HEK293 (cell line): ENCODE measurements around the gene ATP1B2.
A peak's percentile ranks its signal among the peaks of the same experiment; 100 is the strongest.

Experiments used
- FEZF1 ChIP-seq: fragments of 450-650 bp; formaldehyde crosslinking; IDR thresholded peaks from 2 replicates; pipeline ENCODE4 v1.5.1; 2016; ENCODE audit warnings: missing biosample characterization, missing genetic modification characterization
- HOXC10 ChIP-seq: sonication (generic); formaldehyde crosslinking; IDR thresholded peaks from 2 replicates; pipeline ENCODE4 v1.8.1; 2023; ENCODE audit warnings: mild to moderate bottlenecking, missing genetic modification reagents
- HOXD13 ChIP-seq: sonication (generic); formaldehyde crosslinking; IDR thresholded peaks from 2 replicates; pipeline ENCODE4 v1.8.0; 2022; ENCODE audit warnings: missing genetic modification reagents, borderline replicate concordance
- IKZF3 ChIP-seq: fragments of 450-650 bp; IDR thresholded peaks from 2 replicates; pipeline ENCODE4 v1.5.0; 2018; ENCODE audit warnings: missing biosample characterization, mild to moderate bottlenecking, missing genetic modification characterization, moderate library complexity
- PRDM6 ChIP-seq: fragments of 450-650 bp; formaldehyde crosslinking; IDR thresholded peaks from 2 replicates; pipeline ENCODE4 v1.5.1; 2017; ENCODE audit warnings: missing biosample characterization, missing genetic modification characterization
- SP7 ChIP-seq: fragments of 450-650 bp; formaldehyde crosslinking; IDR thresholded peaks from 2 replicates; pipeline ENCODE4 v1.5.1; 2016; ENCODE audit warnings: missing biosample characterization, missing genetic modification characterization
- YY2 ChIP-seq: fragments of 450-650 bp; formaldehyde crosslinking; IDR thresholded peaks from 2 replicates; pipeline ENCODE4 v1.5.1; 2016; ENCODE audit warnings: missing biosample characterization, missing genetic modification characterization
- ZBTB11 ChIP-seq: fragments of 450-650 bp; formaldehyde crosslinking; conservative IDR thresholded peaks from 2 replicates; pipeline ENCODE4 v1.5.1; 2016; ENCODE audit warnings: low read depth, missing biosample characterization, missing genetic modification characterization
- ZBTB17 ChIP-seq: fragments of 450-650 bp; formaldehyde crosslinking; IDR thresholded peaks from 2 replicates; pipeline ENCODE4 v1.5.1; 2016; ENCODE audit warnings: missing biosample characterization, missing genetic modification characterization
- ZEB2 ChIP-seq: fragments of 450-650 bp; formaldehyde crosslinking; IDR thresholded peaks from 2 replicates; pipeline ENCODE4 v1.5.1; 2016; ENCODE audit warnings: missing biosample characterization, missing genetic modification characterization
- ZNF133 ChIP-seq: fragments of 450-650 bp; formaldehyde crosslinking; IDR thresholded peaks from 2 replicates; pipeline ENCODE4 v1.5.1; 2016; ENCODE audit warnings: missing biosample characterization, missing genetic modification characterization
- ZNF140 ChIP-seq: fragments of 450-650 bp; formaldehyde crosslinking; IDR thresholded peaks from 2 replicates; pipeline ENCODE4 v1.5.1; 2016; ENCODE audit warnings: missing biosample characterization, missing genetic modification characterization
- ZNF146 ChIP-seq: fragments of 450-650 bp; formaldehyde crosslinking; IDR thresholded peaks from 2 replicates; pipeline ENCODE4 v1.5.1; 2016; ENCODE audit warnings: missing biosample characterization, missing genetic modification characterization
- ZNF157 ChIP-seq: fragments of 450-650 bp; formaldehyde crosslinking; IDR thresholded peaks from 2 replicates; pipeline ENCODE4 v1.5.1; 2016; ENCODE audit warnings: missing biosample characterization, missing genetic modification characterization
- ZNF169 ChIP-seq: fragments of 450-650 bp; formaldehyde crosslinking; IDR thresholded peaks from 2 replicates; pipeline ENCODE4 v1.5.1; 2016; ENCODE audit warnings: missing biosample characterization, missing genetic modification characterization
- ZNF214 ChIP-seq: fragments of 450-650 bp; formaldehyde crosslinking; IDR thresholded peaks from 2 replicates; pipeline ENCODE4 v1.5.1; 2017; ENCODE audit warnings: missing biosample characterization, mild to moderate bottlenecking, missing genetic modification characterization, borderline replicate concordance
- ZNF416 ChIP-seq: fragments of 450-650 bp; formaldehyde crosslinking; IDR thresholded peaks from 2 replicates; pipeline ENCODE4 v1.5.1; 2016; ENCODE audit warnings: missing biosample characterization, missing genetic modification characterization
- ZNF530 ChIP-seq: fragments of 450-650 bp; formaldehyde crosslinking; IDR thresholded peaks from 2 replicates; pipeline ENCODE4 v1.5.1; 2016; ENCODE audit warnings: low read depth, missing biosample characterization, missing genetic modification characterization
- ZNF629 ChIP-seq: fragments of 450-650 bp; formaldehyde crosslinking; IDR thresholded peaks from 2 replicates; pipeline ENCODE4 v1.5.1; 2017; ENCODE audit warnings: missing biosample characterization, missing genetic modification characterization
- ZNF677 ChIP-seq: fragments of 450-650 bp; IDR thresholded peaks from 2 replicates; pipeline ENCODE4 v1.5.0; 2018; ENCODE audit warnings: missing biosample characterization, mild to moderate bottlenecking, missing genetic modification characterization, moderate library complexity
- ZNF704 ChIP-seq: fragments of 450-650 bp; formaldehyde crosslinking; IDR thresholded peaks from 2 replicates; pipeline ENCODE4 v1.5.1; 2016; ENCODE audit warnings: missing biosample characterization, missing genetic modification characterization
- ZNF747 ChIP-seq: fragments of 450-650 bp; formaldehyde crosslinking; IDR thresholded peaks from 2 replicates; pipeline ENCODE4 v1.5.1; 2016; ENCODE audit warnings: missing biosample characterization, missing genetic modification characterization
- ZNF768 ChIP-seq: fragments of 450-650 bp; formaldehyde crosslinking; IDR thresholded peaks from 2 replicates; pipeline ENCODE4 v1.5.1; 2018; ENCODE audit warnings: missing biosample characterization, mild to moderate bottlenecking, missing genetic modification characterization
- TF ChIP-seq, protein P1 (sequence below): fragments of 450-650 bp; formaldehyde crosslinking; conservative IDR thresholded peaks from 2 replicates; pipeline ENCODE4 v1.5.1; 2016; ENCODE audit warnings: low read depth, missing biosample characterization, missing genetic modification characterization
- TF ChIP-seq, protein P2 (sequence below): fragments of 450-650 bp; formaldehyde crosslinking; IDR thresholded peaks from 2 replicates; pipeline ENCODE4 v1.5.1; 2016; ENCODE audit warnings: missing biosample characterization, missing genetic modification characterization
- TF ChIP-seq, protein P3 (sequence below): fragments of 450-650 bp; formaldehyde crosslinking; IDR thresholded peaks from 2 replicates; pipeline ENCODE4 v1.5.1; 2016; ENCODE audit warnings: missing biosample characterization, missing genetic modification characterization

Gene ATP1B2

GRCh38 chr17:7614425-7615264 lies 36.1 kb upstream of the ATP1B2 start, which contains the start of gene FXR2 (continued):
- TF ChIP-seq, protein P1, sequence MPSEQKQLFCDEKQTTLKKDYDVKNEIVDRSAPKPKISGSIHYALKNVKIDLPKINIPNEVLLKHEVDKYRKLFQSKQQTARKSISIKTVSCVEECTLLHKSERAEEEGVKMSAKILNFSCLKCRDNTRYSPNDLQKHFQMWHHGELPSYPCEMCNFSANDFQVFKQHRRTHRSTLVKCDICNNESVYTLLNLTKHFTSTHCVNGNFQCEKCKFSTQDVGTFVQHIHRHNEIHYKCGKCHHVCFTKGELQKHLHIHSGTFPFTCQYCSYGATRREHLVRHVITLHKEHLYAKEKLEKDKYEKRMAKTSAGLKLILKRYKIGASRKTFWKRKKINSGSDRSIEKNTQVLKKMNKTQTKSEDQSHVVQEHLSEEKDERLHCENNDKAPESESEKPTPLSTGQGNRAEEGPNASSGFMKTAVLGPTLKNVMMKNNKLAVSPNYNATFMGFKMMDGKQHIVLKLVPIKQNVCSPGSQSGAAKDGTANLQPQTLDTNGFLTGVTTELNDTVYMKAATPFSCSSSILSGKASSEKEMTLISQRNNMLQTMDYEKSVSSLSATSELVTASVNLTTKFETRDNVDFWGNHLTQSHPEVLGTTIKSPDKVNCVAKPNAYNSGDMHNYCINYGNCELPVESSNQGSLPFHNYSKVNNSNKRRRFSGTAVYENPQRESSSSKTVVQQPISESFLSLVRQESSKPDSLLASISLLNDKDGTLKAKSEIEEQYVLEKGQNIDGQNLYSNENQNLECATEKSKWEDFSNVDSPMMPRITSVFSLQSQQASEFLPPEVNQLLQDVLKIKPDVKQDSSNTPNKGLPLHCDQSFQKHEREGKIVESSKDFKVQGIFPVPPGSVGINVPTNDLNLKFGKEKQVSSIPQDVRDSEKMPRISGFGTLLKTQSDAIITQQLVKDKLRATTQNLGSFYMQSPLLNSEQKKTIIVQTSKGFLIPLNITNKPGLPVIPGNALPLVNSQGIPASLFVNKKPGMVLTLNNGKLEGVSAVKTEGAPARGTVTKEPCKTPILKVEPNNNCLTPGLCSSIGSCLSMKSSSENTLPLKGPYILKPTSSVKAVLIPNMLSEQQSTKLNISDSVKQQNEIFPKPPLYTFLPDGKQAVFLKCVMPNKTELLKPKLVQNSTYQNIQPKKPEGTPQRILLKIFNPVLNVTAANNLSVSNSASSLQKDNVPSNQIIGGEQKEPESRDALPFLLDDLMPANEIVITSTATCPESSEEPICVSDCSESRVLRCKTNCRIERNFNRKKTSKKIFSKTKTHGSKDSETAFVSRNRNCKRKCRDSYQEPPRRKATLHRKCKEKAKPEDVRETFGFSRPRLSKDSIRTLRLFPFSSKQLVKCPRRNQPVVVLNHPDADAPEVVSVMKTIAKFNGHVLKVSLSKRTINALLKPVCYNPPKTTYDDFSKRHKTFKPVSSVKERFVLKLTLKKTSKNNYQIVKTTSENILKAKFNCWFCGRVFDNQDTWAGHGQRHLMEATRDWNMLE, result no peak
- TF ChIP-seq, protein P2, sequence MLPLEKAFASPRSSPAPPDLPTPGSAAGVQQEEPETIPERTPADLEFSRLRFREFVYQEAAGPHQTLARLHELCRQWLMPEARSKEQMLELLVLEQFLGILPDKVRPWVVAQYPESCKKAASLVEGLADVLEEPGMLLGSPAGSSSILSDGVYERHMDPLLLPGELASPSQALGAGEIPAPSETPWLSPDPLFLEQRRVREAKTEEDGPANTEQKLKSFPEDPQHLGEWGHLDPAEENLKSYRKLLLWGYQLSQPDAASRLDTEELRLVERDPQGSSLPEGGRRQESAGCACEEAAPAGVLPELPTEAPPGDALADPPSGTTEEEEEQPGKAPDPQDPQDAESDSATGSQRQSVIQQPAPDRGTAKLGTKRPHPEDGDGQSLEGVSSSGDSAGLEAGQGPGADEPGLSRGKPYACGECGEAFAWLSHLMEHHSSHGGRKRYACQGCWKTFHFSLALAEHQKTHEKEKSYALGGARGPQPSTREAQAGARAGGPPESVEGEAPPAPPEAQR, result no peak
- no peak for TF ChIP-seq ZNF140 (tag by site-specific recombination)
- no peak for TF ChIP-seq PRDM6 (tag by site-specific recombination)
- TF ChIP-seq ZNF157 (tag by site-specific recombination), result no peak
- TF ChIP-seq FEZF1 (tag by site-specific recombination), result no peak
- no peak for TF ChIP-seq ZNF133
- TF ChIP-seq ZBTB17 (tag by site-specific recombination), result no peak; the same call in 1 of the 2 replicates
- no peak for TF ChIP-seq YY2 (tag by site-specific recombination)
- TF ChIP-seq, protein P3, sequence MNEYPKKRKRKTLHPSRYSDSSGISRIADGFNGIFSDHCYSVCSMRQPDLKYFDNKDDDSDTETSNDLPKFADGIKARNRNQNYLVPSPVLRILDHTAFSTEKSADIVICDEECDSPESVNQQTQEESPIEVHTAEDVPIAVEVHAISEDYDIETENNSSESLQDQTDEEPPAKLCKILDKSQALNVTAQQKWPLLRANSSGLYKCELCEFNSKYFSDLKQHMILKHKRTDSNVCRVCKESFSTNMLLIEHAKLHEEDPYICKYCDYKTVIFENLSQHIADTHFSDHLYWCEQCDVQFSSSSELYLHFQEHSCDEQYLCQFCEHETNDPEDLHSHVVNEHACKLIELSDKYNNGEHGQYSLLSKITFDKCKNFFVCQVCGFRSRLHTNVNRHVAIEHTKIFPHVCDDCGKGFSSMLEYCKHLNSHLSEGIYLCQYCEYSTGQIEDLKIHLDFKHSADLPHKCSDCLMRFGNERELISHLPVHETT (tag by site-specific recombination), result no peak
- no peak for TF ChIP-seq ZNF677 (tag by site-specific recombination)
- no peak for TF ChIP-seq ZEB2
- TF ChIP-seq IKZF3, result 0 out of 2 replicates have a peak, but pooled peaks have one; percentile 34
- 0 out of 2 replicates have a peak, but pooled peaks have one; percentile 11 for TF ChIP-seq ZBTB11 (tag by site-specific recombination)
- TF ChIP-seq HOXC10 (CRISPR knock-in tag), result peak; percentile 85; the same call in 1 of the 2 replicates
- TF ChIP-seq SP7 (tag by site-specific recombination), result no peak
- TF ChIP-seq ZNF530 (tag by site-specific recombination), result no peak
- no peak for TF ChIP-seq ZNF169 (tag by site-specific recombination)
- TF ChIP-seq HOXD13 (CRISPR knock-in tag), result no peak
- TF ChIP-seq ZNF416 (tag by site-specific recombination), result no peak
- TF ChIP-seq ZNF146 (tag by site-specific recombination), result no peak
- TF ChIP-seq ZNF747 (tag by site-specific recombination), result no peak
- no peak for TF ChIP-seq ZNF704 (tag by site-specific recombination)
- TF ChIP-seq ZNF768 (tag by site-specific recombination), result no peak
- TF ChIP-seq ZNF214 (tag by site-specific recombination), result no peak
- no peak for TF ChIP-seq ZNF629 (tag by site-specific recombination)
